Measurements from ENCODE around the gene ARHGAP8. TPM values are rescaled to one million over a fixed set of nuclear protein-coding genes. Genes with fewer than 3 reads are reported as not detected.
A peak's percentile ranks its signal among the peaks of the same experiment; 100 is the strongest.

Gene ARHGAP8
- total RNA-seq, 1 donor from 2014 or later, result 1.1 TPM

DNA sequence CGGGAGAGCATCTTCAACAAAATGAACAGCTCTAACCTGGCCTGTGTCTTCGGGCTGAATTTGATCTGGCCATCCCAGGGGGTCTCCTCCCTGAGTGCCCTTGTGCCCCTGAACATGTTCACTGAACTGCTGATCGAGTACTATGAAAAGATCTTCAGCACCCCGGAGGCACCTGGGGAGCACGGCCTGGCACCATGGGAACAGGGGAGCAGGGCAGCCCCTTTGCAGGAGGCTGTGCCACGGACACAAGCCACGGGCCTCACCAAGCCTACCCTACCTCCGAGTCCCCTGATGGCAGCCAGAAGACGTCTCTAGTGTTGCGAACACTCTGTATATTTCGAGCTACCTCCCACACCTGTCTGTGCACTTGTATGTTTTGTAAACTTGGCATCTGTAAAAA is 109.9 kb downstream of the ARHGAP8 start:
- no peak for DNase-seq

DNA sequence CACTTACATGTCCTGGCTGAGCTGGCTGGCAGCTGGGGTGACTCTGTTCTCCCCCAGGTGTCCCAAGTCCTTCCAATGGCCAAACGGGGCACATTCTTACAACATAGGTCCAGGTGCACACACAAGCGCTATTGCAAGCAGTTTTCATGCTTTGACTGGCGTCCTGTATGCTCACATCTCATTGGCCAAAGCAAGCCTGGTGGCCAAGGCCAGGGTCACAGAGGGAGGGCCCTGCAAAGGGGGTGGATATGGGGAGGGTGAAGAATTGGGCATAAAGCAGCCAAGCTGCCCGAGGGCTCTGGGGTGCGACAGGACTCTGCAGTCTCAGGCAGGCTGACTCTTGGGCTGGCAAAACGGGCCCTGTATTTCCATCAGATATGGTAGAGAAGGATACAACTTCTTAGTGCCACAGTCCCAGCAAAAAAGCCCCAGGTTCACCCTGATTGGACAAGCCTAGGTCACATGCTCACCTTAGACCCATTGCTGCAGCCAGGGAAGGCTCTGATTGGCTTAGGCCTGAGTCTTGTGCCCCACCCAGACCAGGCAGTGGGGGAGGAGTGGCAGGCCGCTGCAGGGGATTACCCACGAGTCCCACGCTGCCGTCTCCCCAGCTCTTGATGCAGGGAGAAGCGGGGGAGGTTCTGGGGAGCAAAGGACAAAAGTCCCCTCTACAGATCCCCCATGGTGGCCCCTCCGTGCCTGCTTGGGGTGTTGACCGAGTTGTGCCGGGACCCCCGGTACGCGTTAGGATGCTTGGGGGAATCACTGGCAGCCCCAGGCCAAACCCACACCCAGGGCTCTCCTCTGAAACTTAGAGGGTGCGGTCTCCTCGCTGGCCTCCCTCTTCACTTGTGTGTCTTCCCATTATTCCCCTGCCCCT is 110.8 kb downstream of the ARHGAP8 start:
- DNase-seq, result no peak

DNA sequence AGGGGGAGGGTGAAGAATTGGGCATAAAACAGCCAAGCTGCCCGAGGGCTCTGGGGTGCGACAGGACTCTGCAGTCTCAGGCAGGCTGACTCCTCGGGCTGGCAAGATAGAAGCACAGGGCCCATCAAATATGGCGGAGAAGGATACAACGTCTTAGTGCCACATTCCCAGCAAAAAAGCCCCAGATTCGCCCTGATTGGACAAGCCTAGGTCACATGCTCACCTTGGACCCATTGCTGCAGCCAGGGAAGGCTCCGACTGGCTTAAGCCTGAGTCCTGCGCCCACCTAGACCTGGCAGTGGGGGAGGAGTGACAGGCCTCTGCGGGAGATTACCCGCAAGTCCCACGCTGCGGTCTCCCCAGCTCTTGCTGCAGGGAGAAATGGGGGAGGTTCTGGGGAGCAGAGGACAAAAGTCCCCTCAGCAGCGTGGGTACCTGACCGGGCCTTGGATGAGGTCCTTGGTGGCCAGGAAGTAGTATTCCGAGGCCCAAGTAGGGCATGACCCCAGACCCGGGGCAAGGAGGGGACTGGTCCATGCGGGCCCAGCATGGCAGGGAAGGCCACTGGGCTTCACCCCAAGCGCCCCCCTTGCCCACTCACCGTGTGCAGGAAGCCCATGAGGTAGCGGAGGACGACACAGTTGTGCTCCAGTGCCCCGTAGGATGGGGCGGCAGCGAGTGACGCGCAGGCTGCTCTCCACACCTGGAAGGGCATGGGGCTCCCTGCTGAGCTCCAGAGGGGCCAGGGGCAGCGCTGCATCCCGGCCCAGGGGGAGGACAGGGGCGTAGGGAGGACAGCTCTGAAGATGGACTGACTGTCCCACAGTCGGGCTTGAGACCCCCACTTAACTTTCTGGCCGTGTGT is 113.0 kb downstream of the ARHGAP8 start:
- no peak for DNase-seq

DNA sequence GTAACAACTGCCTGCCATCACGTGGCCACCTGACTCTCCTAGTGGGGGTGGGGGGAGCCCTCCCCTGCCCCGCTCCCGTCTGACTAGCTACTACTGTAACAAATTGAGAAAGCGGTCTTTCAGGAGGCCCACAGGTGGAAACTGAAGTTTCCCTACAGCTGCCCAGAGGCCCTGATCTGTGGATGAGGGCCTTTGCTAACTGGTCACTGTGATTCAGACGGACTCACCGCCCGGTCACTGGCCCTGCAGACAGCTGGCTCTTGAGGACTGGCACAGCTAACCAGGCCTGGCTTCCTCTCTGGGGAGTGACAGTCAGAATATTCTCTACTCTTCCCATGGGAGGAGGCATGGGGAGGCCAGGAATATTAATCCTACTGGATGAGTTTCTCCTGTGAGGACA is 116.8 kb downstream of the ARHGAP8 start:
- peak; percentile 43 for DNase-seq

DNA sequence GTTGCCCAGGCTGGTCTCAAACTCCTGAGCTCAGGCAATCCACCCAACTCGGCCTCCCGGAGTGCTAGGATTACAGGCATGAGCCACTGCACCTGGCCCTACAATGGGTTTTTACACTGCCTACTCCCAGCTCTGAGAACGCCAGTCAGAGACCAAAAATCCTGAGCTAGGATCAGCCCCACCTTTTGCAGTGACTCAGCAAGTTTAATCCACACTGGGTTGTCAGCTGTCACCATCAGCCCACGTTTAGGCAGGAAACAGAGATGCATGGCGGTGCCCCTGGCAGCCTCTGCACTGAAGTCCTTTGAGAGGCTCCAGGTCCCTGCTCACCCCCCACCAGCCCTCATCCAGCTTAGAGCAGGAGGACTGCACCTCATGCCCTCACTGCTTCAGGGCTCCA is 117.6 kb downstream of the ARHGAP8 start:
- peak; percentile 55 for DNase-seq

DNA sequence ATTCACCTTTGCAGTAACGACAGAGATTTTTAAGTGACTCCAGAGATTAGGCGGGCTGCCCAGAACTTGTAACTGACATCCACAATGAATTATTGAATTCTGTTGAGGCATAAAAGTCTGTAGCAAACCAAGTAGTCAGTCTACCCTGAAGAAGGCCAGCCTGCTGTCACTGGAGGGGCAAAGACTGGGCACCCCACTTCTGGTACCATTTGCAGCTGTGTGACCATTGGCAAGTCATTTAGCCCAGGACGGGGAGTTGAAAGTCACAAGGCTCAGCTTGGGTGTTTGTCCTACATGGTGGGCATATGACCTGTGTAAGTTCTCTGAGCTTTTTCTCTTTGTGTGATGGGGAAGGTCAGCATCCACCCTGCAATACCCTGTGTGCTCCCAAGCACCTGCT is 119.4 kb downstream of the ARHGAP8 start:
- DNase-seq, result no peak

DNA sequence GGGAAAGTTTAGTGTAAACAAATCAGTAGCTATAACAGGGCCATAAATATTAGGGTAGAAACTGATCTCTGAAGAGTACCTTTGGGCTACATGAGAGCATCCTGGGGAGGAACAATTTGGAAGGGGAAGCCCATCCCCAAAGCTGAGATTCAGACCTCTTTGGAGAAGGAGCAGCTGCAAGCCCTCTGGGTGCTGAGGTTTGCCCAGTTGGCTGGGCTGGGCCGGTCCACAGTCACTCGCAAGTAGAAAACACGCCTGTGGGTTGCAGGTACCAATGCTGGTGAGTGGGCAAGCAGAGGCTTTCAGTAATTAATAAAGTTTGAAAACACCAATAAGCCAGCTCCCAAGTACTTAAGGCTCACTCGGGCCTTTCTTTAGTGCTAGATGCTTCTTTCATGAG is 124.5 kb downstream of the ARHGAP8 start:
- no peak for DNase-seq

DNA sequence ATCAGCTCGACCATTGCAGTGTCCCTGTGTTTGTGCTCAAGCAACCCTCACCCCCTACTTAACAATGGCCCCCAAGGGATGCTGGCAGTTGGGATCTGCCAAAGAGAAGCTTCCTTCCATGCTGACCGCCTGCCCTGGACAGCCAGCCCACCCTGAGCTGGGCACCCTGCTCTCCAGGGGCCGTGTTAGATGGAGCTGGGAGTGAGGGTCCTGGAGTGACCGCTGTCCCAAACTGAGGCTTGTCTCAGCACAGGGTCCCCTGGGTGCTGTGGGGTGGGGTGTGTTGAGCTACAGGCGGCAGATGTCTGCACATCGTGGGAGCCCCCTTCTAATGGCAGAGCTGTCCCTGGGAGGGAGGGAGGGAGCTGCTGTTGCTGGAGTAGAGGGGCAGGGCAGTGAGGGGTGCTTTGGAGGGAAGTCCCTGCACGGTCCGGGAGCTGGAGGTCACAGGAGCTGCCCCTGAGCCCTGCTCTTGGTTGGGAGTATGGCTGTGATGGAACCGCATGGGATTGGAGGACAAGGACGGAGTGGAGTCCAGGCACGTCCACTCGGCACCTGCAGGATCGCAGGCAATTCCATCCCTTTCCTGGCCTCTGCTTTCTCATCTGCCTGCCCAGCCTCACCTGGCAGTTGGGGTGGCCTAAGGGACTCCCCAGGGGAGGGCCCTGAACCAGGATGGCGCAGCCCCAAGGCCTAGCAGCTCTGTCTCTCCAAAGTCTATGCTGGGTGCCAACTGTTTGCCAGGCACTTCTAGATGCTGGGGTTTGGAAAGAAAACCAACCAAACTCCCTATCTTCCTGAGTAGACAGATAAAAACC is 126.3 kb downstream of the ARHGAP8 start:
- no peak for DNase-seq

DNA sequence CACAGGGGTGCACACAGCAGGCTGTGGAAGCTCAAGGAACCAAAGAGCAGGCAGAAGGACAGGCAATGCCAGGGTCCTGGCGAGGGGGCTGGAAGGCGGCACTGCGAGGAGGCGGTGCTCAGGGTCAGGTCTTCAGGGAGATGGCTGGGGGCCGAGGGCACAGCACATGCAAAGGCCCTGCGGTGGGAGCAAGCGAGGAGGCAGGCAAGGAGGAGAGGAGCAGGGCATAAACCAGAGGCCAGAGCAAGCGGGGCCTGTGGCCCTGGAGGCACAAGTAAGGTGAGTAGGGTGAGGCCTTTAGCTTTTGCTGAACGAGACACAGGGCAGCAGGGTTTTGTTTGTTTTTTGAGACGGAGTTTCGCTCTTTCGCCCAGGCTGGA is 126.9 kb downstream of the ARHGAP8 start:
- DNase-seq, result no peak

DNA sequence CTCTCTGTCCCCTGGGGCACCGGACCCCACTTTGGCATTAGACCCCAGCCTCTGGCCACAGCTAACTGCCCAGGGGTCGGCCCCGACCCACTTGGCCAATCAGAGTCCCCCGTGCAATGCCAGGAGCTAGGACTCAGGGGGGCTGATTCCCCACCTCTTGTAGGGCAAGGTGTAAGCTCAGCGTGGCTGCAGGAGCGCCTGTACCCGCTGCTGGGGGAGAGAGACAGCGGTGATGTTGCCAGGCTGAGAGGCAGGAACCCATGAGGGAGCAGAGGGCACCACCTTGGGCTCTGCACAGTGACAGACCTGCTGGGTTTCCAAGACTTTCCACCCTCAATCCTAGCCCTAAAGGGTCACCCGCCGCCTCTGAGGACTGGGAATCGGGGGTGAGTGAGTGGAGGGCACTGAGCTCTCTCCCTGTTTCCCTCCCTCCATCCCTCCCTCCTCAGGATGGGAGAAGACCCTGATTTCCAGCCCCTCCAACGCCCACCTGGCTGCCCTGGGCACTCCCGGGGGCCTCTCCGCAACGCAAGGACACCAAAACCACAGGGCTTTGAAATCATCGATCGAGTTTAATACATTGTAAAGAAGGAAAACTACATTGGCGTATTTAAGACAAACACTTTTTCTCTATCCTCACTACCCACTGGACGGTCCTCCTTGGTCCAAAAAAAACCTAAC is 128.4 kb downstream of the ARHGAP8 start:
- no peak for DNase-seq

DNA sequence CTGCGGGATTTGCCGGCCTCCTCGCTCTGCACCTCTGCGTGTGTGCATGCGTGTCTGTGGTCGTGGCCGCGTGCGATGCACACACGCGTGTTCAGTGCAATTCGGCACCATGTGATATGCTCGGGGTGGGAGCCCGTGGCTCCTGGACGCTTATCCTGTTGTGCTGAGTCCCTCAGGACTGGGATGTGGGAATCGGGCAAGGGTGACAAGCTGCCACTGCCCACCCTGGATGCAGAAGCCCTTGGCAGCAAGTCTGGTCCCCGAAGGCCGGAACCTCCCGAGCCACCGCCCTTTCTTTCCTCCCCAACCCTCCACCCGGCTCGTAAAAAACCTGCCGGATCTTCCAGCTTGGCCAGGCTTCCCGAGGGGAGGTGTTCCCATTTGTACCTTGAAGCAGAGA is 129.2 kb downstream of the ARHGAP8 start:
- no peak for DNase-seq

DNA sequence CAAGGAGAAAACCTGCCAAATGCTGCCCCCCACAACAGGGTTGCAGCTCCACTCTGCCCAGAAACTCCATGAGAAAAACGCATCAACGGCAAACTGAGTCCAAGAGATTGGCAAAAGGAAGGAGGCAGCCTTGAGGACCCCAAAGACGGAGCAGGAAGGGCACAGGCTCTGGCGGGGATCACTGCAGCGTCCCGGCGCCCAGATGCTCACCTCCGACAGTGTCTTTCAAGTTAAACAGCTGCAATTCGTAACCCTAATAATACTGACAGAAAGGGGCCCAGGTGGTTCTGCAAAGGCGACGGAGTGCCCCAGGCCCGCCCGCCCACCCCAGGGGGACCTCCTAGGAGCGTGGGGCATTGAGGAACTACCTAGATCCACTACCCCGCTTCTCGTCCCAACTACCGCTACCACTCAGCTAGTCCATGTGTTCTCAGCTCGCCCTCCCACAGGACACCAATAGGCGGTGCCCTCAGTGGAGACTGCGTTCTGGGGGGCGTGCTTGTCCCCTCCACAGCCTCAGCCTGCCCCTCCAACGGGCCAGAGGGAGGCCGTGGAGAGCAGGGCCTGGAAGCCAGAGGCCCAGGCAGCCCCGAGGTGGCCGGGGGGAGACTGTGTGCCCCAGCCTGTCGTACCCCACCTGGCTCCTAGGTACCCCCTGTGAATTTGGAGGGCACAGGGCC is 130.0 kb downstream of the ARHGAP8 start:
- no peak for DNase-seq

DNA sequence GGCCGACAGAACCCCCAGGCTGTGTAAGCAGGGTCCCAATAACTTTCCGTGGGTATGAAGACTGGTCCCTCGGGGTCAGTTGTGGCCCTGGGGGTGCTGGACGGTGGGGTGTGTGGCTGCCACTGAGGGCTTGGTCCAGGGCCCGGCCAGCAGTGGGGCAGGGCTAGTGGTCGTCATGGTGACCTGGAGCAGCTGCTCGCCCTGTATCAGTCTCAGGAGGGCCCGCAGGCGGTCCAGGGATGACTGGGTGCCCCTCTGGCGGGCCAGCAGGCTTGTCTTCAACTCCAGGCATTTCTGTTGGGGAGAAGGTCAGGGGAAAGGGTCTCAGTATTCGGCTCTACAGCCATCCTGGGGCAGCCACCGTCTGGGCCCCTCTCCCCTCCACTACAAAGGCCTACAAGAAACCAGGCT is 130.6 kb downstream of the ARHGAP8 start:
- DNase-seq, result no peak

DNA sequence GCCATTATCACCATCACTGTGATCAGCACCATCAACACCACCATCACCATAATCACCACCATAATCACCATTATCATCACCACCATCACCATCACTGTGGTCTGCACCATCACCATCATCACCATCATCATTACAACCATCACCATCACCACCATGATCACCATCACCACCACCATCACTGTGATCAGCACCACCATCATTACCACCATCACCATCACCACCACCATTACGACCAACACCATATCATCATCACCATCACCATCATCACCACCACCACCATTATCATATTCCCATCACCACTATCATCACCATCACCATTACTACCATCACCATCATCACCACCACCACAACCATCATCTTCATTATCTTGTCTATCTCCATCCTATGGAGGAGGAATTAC is 132.2 kb downstream of the ARHGAP8 start:
- no peak for DNase-seq

DNA sequence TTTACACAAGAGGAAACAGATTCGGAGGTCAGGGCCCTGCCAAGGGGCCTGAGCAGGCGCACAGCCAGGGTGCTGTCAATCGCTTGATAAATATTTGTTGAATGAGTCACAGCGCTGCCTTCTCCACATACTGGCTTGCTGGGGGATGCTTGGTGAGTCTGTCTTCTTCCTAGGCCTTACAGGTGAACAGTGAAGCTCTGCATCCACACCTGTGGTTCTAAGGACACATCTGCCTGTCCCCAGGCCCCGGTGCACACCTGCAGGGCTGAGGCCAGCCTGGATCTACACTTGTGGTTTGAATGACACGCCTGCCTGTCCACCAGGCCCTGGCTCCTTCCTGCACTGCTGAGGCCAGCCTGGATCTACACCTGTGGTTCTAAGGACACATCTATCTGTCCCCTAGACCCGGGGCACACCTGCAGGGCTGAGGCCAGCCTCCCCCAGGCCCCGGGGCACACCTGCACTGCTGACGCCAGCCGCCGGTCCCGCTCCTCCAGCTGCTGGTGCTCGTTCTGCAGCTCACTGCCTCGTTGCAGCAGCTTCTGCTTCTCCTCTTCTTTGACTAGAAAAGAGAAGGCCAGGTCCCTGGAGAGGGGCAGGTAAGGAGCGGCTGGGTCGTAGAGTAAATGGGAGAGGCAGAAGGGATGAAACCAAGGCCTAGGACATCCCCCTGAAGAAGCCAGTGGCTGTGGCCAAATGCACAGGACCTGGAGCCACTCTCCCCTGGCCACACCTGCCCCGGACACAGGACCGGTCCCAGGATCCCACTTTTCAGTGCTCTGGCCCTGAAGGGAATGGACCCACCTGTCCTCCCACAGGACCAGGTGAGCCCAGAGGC is 132.8 kb downstream of the ARHGAP8 start:
- no peak for DNase-seq

DNA sequence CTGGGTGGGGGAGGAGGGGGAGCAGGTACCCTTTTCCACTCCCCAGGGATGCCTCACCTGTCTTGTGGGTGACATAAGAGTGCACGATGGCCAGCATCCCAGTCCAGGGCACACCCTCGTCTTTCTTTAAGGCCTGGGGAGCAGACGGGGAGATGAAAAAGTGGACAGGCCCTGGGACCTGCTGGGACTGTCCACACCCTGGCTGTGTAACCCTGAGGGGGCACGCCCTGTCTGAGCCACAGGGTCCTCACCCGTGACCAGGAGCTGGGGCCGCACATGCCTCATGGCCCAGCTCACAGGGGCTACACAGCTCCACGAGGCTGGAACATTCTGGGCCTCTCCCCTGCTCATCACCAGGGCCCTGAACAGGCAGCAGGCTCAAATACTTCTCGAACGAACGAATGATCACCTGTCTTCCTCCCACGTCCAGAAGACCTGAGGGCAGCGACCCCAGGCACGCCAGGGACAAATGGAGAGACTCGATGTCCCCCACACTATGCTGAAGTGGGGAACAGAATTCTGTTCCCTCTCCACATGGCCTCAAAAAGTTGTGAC is 133.5 kb downstream of the ARHGAP8 start:
- DNase-seq, result no peak

DNA sequence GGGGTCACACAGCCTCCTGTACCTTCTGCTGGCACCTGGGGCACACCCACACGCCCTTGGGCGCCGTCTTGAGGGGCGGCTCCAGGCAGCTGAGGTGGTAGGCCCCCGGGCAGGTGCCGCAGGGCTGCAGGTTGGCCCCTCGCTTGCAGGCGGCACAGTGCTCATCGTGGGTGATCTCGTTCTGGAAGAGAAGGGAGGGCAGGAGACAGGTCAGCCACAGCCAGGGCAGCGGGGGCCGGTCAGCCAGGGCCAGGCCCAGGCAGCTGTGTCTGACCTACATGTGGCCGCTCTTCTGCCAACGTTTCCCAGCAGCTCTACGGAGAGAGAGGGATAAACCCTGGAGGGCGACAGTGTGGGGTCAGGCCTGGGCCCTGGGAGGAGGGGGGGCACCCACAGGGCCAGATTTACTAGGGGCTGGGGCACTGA is 135.6 kb downstream of the ARHGAP8 start:
- no peak for DNase-seq

DNA sequence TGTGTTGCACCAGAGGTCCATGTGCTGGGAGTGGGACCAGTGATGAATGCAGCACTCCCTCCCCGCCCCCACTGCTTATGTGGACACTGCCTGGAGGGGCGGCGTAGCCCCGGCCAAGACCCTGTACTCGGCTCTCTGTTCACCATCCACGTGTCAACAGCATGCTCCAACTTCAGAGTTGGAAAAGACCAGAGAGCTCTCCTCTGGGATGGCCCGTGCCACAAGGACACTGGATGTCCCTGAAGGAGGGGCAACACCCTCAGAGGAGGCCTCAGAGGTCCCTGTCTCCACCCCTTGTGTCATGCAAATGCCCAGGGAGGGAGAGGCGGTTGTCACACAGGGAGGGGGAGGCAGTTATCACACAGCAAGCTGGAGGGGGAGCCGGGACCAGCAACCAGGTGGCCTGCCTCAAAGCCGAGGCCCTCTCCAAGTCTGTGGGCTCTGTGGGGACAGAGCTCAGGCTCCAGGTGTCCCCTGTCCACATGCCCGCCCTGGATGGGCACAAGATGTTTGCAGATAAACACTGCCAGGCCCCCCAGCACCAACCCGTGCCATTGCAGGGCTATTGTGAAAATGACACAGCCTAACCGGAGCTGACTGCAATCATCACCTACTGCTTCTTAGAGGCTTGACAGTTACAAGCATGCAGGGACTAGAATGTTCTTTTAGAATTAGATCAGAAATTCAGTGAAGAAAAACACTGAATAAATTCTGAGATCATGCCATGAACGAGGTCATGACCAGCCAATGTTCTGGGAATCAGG is 136.3 kb downstream of the ARHGAP8 start:
- DNase-seq, result peak; percentile 1

DNA sequence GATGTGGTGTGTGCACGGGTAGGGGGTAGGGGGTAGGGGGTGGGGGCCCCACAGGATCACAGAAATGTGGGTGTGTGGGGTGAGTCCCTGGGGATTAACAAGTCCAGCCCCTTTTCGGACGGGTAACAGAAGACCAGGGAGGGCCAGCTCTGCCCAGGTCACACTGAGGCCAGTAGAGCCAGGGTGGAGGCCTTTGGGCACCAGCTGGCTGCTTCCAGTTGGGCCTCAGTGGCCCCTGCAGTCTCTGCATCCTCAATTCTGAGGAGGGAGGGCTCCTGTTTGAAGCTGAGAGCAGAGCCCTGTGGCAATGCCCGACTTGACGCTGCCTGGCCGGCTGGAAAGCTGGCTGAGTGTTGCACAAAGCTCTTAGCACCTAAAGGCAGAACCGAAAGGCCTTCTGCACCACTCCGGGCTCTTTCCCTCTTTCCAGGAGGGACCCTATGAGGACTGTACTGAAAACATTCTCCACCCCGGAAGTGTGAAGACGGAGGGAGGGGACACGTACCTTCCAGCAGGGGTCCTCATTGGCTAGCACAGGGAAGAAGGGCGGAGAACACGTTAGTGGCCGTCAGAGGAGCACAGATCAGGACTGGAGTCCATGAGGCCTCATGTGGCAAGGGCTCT is 137.0 kb downstream of the ARHGAP8 start:
- peak; percentile 14 for DNase-seq

Data from tongue (tissue), 2 donors.